ENCODE measurements around the gene PRKCA.
"Not testable (repeated sequence)": the region's sequence is repeated elsewhere in the genome, so short reads cannot be mapped to it uniquely, and the experiment has no call there.

PRKCA gene

GRCh38 chr17:66589892-66590291 is 287.5 kb downstream of the PRKCA start:
- DNase-seq, result no peak

GRCh38 chr17:66593116-66593515 is 290.7 kb downstream of the PRKCA start:
- DNase-seq, result no peak

GRCh38 chr17:66595893-66596292 is 293.5 kb downstream of the PRKCA start:
- DNase-seq, result no peak

GRCh38 chr17:66602659-66603384 is 300.4 kb downstream of the PRKCA start:
- no peak for DNase-seq

GRCh38 chr17:66604376-66604775 is 302.0 kb downstream of the PRKCA start:
- no peak for DNase-seq

- no peak for DNase-seq
These were observed 303.1 kb downstream of the PRKCA start for GRCh38 chr17:66605541-66605940.

GRCh38 chr17:66610361-66611133 is 308.1 kb downstream of the PRKCA start:
- DNase-seq, result no peak

- DNase-seq, result no peak
These were observed 309.0 kb downstream of the PRKCA start for GRCh38 chr17:66611397-66611796.

GRCh38 chr17:66612993-66613392 is 310.6 kb downstream of the PRKCA start:
- DNase-seq, result no peak

- DNase-seq, result no peak
These were observed 312.1 kb downstream of the PRKCA start for GRCh38 chr17:66614469-66614868.

GRCh38 chr17:66619206-66619605 is 316.8 kb downstream of the PRKCA start:
- no peak for DNase-seq

GRCh38 chr17:66620528-66620927 is 318.1 kb downstream of the PRKCA start:
- DNase-seq, result no peak

GRCh38 chr17:66624630-66625029 is 322.2 kb downstream of the PRKCA start:
- DNase-seq, result not testable (repeated sequence)

GRCh38 chr17:66625311-66625767 is 322.9 kb downstream of the PRKCA start:
- no peak for DNase-seq

- DNase-seq, result no peak
These were observed 325.6 kb downstream of the PRKCA start for GRCh38 chr17:66627985-66628384.

GRCh38 chr17:66629762-66630161 is 327.3 kb downstream of the PRKCA start:
- DNase-seq, result no peak

GRCh38 chr17:66630379-66630778 is 328.0 kb downstream of the PRKCA start:
- no peak for DNase-seq

- no peak for DNase-seq
These were observed 328.5 kb downstream of the PRKCA start for GRCh38 chr17:66630828-66631472.

GRCh38 chr17:66632731-66633130 is 330.3 kb downstream of the PRKCA start:
- no peak for DNase-seq

- DNase-seq, result peak; percentile 41
These were observed 331.0 kb downstream of the PRKCA start for GRCh38 chr17:66633317-66633965.

GRCh38 chr17:66634193-66634592 is 331.8 kb downstream of the PRKCA start:
- DNase-seq, result no peak

GRCh38 chr17:66635386-66636045 is 333.1 kb downstream of the PRKCA start:
- no peak for DNase-seq

GRCh38 chr17:66636111-66636510 is 333.7 kb downstream of the PRKCA start:
- no peak for DNase-seq

Measured in activated naive CD4-positive, alpha-beta T cell treated with anti-CD3 and anti-CD28 coated beads, Interleukin-2, amount 50 U/mL, for 16 hours (primary cell).